Raji (cell line): Measurements from ENCODE around the gene PICALM.

Experiments used
- POLR2A ChIP-seq: IDR thresholded peaks from 2 replicates; pipeline ENCODE4 v1.6.1; 2011; ENCODE audit warnings: low read depth, low read length, control low read depth; ENCODE audit not compliant: insufficient read depth

Gene PICALM, protein sequence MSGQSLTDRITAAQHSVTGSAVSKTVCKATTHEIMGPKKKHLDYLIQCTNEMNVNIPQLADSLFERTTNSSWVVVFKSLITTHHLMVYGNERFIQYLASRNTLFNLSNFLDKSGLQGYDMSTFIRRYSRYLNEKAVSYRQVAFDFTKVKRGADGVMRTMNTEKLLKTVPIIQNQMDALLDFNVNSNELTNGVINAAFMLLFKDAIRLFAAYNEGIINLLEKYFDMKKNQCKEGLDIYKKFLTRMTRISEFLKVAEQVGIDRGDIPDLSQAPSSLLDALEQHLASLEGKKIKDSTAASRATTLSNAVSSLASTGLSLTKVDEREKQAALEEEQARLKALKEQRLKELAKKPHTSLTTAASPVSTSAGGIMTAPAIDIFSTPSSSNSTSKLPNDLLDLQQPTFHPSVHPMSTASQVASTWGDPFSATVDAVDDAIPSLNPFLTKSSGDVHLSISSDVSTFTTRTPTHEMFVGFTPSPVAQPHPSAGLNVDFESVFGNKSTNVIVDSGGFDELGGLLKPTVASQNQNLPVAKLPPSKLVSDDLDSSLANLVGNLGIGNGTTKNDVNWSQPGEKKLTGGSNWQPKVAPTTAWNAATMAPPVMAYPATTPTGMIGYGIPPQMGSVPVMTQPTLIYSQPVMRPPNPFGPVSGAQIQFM

DNA sequence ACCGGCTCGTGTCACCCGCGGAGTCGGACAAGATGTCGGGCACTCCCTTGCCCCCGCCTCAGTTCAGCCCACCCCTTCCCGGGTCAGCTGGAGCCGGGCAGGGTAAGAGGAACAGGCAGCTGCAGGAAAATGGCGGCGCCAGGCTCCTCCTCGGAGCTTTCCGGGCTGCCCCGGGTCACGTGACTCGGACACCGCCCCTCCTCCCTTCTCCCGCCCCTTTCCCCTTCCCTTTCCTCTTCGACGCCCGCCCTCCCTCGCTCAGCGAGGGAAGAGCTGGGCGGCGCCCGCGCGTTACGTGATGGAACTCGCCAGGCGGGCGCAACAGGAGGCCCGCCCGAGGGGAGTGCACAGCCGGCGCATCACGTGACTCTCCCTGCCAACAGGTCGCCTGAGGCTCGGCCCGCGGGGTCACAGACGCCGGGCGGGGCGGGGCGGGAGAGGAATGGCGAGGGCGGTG is at the start of gene PICALM:
PICALM (minus strand) TSS at position 134 of the 457 bp plus-strand sequence. CDS start 304 bp downstream, outside the sequence.
- peak; percentile 81 for TF ChIP-seq POLR2A

DNA sequence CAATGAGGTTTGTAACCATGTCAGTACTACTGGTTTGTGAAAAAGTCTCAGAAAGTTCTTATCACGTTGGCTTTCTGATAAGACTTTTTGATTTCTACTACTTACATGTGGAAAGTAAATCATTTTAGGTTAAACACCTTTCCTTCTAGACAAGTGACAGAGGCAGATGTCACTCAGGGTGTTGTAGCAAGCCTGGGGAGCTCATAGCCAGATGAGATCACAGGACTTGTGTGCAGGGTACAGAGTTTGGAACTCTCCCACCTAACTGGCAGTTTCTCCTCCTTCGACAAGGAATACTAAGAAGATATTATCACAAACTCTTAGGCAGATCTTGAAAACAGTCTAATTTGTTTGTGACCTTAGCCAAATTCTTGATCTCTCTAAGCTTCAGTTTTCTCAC is 49.4 kb upstream of the PICALM start:
- no peak for TF ChIP-seq POLR2A

DNA sequence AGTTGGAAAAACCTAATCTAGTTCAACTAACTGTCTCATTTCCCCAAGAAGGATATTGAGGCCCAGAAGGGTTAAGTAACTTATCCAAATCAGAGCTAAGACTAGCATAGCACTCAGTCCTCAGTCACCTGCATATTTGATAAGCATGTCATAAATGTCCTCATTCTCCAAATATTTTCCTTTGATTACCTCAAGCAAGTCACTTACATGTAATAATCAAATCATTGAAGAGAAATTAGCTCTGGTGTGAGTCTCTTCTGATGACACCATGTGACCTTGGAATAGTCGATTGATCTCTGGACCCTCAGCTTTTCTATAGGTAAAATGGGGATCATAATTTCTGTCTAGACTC is 48.8 kb upstream of the PICALM start:
- TF ChIP-seq POLR2A: no peak

DNA sequence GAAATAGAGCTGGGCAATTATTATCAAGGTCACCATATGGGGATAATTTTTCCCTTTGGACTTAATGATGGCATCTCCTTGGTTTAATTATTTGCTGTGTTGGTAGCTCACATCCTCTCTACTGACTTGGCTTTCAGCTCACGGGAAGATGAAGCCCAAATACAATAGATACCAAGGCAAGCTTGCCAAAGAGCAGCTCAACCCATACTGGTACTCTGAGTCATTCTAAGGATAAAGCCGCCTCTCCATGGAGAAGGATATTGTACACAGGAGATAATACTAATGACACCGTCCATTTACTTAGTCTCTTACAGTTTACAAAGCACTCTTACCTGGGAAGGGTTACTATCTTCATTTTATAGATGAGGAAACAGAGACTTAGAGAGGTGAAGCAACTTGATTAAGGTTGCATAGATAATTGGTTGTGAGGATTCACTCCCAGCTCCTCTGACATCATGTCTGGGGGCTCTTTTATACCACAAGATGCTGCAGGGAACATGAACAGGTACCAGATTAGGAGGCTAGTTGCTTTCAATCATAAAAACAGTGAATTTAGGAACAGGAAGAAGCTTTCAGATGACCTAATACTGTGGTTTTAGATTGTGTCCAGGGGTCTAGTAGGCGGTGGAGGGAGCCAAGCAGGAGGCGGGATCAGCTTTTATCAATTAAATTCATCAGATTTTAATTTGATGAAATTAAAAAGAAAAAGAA is 48.3 kb upstream of the PICALM start:
- no peak for TF ChIP-seq POLR2A

DNA sequence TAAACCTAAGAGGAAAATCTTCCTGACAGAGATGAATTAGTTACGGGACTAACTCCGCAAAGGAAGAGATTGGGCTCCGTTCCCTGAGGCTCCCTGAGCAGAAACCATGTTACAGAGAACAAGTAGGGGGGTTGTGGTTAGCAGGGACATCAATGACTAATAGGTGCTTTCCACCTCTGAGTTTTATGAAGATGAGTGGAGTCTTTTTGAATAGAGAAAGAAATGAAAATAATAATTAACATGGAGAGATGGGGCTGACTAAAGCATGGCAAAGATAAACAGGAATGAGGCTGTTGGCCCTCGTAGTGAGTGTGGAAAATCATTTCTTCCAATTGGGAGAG is 47.5 kb upstream of the PICALM start:
- TF ChIP-seq POLR2A: no peak

DNA sequence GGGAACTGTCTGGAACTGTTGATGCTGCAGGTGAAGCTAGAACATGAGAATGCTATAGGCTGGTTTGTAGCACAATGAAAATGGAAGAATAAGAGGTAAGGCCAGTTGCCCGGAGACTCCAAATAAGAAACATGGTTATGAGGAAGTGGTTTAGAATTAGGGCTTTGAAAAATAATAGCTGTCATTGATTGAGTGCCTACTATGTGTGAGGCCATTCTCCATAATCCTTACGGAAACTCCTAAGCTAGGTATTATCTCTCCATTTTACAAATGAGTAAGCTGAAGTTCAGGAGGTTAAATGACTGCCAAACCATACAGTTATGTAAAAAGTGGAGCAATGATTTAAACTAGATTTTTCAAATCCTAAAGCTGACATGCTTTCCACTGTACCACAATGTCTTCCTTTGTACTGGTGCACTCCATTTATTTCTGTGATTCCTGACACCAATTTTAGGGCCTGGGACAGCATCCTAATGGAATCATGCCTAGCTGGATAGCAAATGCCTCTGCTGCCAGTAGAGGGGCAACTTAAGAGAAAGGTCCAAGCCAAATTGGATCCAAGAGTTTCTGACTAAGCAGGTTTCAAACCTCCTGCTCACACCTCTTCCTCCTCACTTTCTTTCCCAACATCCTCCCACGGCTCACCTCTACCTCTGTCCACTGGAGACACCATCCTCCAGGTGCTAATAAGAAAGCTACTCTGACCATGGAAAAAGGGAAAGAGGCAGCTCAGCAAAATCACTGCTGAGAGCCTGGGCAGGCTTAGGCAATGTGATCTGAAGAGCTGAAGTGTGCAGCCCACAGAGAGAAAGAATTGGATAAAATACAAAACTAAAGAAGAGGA is 46.9 kb upstream of the PICALM start:
- no peak for TF ChIP-seq POLR2A

DNA sequence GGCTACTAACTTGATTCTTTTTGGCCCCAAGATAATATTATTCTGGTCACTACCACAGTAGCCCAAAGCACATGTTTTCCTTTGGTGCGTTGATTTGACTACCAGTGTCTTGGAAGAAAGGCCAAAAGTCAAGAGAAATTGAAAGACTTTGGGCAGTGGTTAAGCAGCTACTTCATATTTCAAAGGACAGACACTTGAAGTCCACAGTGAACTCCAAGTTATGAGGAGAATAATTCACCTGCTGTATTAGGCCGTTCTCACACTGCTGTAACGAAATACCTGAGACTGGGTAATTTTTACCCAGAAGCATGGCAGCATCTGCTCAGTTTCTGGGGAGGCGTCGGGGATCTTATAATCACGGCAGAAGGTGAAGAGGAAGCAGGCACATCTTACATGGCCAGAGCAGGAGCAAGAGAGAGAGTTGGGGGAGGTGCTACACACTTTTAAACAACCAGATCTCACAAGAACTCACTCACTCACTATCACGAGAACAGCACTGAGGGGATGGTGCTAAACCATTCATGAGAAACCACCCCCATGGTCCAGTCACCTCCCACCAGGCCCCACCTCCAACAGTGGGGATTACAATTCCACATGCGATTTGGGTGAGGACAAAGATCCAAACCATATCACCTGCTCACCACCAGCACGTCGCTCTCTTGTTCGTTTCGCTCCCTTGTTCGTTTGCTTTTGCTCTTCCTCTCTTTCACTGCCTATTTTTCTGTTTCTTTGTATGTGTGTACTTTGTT is 40.2 kb upstream of the PICALM start:
- no peak for TF ChIP-seq POLR2A

DNA sequence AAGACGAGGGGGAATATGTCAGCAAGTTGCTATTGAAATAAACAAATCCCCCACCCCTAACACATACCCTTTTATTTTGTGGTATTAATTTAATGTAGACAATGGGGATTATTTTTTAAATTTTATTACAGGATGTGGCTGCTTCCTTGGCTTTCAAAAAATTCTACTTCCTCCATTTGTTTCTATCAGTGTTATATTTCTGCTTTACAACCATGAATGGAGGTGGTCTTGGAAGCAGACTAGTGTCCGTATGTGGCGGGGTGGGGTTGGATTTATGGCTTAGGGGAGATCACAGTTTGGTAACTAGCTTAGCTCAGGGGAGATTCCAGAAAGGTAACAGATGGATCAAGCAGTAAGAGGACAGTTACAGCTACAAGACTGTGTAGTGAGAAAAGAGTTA is 39.3 kb upstream of the PICALM start:
- TF ChIP-seq POLR2A: no peak

DNA sequence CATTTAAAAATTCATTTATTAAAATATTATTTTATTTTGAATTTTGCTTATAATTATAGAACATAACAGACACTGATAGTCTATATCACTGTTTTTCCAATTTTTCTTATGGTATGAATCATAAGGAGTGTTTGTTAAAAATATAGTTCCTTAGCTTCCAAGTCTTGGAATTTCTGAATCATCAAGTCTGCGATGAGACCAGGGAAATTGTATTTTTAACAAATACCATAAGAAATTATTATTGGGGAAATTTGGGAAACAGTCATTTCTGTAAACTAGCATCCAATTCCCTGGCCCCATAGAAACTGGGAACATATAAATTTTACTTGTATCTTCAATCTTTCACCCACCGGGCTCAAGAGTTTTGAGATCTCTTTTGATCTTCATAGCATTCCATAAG is 38.0 kb upstream of the PICALM start:
- TF ChIP-seq POLR2A: no peak

DNA sequence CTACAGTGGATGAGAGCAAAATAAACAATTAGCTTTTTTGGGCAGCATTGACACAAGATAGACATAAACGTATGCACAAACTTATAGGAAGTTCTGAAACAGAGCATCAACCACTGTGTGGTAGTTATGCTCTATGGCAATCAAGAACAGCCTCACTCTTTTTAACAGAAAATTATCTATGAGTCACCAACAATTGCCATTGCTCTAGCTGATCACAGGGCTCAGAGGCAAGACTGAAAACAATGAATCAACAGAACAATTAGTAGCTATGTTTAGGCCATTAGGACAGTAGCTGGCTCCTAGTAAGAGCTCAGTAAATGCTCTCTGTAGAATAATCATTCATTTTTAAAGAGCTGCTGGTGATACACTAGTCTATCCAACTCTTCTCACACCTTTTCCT is 34.9 kb upstream of the PICALM start:
- TF ChIP-seq POLR2A: no peak

DNA sequence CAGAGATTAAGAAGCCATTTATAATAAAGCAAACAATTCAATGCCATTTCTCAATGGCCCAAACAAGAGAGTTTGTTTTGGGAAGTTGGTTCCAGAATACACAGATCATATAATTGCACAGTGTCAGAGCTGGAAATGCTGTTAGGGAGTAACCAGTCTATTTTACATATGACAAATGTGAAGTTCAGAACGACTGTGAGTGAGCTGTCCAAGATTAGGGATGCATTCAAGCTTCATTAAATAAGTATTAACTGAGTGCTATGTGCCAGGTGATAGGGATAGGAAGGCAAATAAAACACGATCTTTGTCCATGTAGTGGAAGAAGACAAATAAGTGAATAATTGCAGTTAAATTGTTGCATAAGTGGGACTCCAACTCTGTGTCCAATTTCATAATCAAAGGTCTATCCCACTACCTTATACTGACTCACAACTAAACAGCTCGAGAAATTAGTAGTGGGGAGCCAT is 33.1 kb upstream of the PICALM start:
- TF ChIP-seq POLR2A: no peak

DNA sequence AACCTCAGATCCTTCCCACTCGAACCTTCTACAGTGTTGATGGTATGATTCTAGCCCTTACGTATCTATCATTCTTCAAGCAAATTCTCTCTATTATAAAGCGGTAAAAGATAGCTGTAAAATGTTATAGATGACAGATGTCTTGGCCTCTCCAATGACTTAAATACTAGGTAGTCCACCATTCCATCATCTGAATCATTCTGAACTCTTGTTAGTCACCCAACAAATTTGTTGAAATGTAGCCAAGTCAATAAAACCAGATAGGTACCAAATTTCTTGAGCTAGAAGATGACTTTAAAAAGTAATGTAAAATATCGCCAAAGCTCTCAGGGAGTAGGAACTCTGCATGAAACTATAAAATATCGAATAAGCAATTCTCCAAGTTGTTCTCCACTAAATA is 32.6 kb upstream of the PICALM start:
- no peak for TF ChIP-seq POLR2A

DNA sequence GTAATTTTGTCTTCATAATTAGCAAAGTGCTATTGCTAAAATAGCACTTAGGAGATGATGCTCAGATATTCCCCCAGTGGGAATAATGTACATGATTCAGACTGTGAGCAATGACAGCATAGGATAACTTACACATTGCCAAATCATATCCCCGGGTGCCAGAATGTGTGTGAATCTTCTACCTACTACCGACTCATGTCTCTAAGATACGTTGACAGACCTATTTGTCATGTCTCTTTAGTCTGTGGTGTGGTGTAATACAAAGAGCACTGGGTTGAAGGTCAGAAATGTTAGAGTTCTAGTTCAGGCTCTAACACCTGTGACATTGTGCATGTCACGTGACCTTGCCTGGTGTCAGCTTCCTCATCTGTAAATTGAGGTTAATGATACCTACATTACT is 31.0 kb upstream of the PICALM start:
- TF ChIP-seq POLR2A: no peak

DNA sequence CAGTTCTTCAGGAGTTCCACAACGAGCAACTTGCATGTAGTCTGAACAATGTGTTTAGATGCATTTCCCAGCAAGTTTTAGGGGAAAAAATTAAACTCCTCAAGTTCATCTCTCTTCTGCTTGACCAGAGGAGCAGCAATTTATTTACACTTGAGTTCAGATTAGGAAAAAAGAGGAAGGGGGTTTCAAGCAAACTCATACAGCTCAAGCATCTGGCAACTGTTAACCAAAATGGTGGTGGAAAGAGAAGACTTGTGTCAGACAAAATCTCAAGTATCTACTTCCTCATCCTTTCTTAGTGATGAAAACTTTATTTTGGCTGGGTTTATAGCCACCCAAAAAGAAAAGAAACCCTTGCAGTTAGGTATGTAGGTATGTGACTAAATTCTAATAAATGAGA is 29.1 kb upstream of the PICALM start:
- no peak for TF ChIP-seq POLR2A
